Activated CD8-positive, alpha-beta T cell treated with anti-CD3 and anti-CD28 coated beads for 36 hours (primary cell): ENCODE measurements around the gene MXD1. TPM values are rescaled to one million over a fixed set of nuclear protein-coding genes. Genes with fewer than 3 reads are reported as not detected.

Experiments
- ATAC-seq: fragments of 200-7000 bp; cut with Tn5 transposase; one replicate; pipeline ENCODE4 v1.10.0; 2021; ENCODE audit warnings: mild to moderate bottlenecking, moderate library complexity
- CTCF ChIA-PET: fragments of 350-600 bp; sonication (Branson Sonifier 250); formaldehyde crosslinking; loops from one replicate; lab custom pipeline; 2021; ENCODE audit warnings: antibody characterized with exemption; lab: Charles Lee
- POLR2A ChIA-PET: fragments of 350-600 bp; sonication (Branson Sonifier 250); formaldehyde crosslinking; loops from one replicate; lab custom pipeline; 2021; ENCODE audit warnings: antibody characterized with exemption; lab: Charles Lee
- DNase-seq: peaks from one replicate; pipeline ENCODE4 v3.0.0-alpha.2; 2020
- H3K27ac Mint-ChIP-seq: one replicate; pipeline ENCODE4 v1.8.0; 2021; ENCODE audit warnings: mild to moderate bottlenecking, mixed read lengths
- H3K27me3 Mint-ChIP-seq: one replicate; pipeline ENCODE4 v1.8.0; 2021; ENCODE audit warnings: mixed read lengths
- H3K36me3 Mint-ChIP-seq: one replicate; pipeline ENCODE4 v1.8.0; 2021; ENCODE audit warnings: low read depth, mixed read lengths
- H3K4me1 Mint-ChIP-seq: one replicate; pipeline ENCODE4 v1.8.0; 2021; ENCODE audit warnings: low read depth, mixed read lengths
- H3K4me3 Mint-ChIP-seq: one replicate; pipeline ENCODE4 v1.8.0; 2021; ENCODE audit warnings: mild to moderate bottlenecking, moderate library complexity, mixed read lengths
- H3K9me3 Mint-ChIP-seq: one replicate; pipeline ENCODE4 v1.8.0; 2021; ENCODE audit warnings: mixed read lengths
- intact Hi-C: fragments of 100-400 bp; cut with micrococcal nuclease; formaldehyde crosslinking; loops from one replicate; pipeline ENCODE4 v1.10.0; 2022
- total RNA-seq, 2 experiments: library from RNA; stranded (reverse); gene quantifications; one replicate each; pipeline ENCODE4 v1.2.3, GENCODE V29; 2021
- TF ChIP-seq, protein P1 (sequence below): fragments of 200-600 bp; IDR thresholded peaks from one replicate; pipeline ENCODE4 v1.8.0; 2022; ENCODE audit warnings: antibody characterized with exemption, mild to moderate bottlenecking

The MXD1 gene
- total RNA-seq, 2 experiments from 2014 or later, result 9.9 to 11.7 TPM

DNA sequence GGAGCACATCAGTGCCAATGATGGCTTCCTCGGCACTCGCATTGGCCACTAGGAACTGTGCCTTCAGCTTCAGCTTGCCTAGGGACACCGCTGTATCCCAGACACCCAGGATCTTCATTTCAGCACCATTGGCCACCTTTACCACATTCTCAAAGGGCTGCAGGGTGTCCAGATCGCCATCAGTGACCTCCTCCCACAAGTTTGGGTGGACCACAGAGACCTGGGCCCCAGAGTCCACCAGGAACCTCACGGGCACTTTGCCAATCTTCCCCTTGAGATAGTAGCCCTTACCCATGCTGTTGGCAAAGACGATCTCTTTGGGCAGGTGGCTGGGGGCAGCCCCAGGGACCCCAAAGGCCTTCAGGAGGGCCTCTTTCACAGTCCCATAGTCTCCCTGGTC lies 45.9 kb downstream of the MXD1 start:
- no peak for ATAC-seq
- Mint-ChIP-seq H3K4me1 (peaks cover 2% of the 10 kb centered on the region), H3K9me3 (no peaks in the 10 kb centered on the region), H3K36me3 (no peaks in the 10 kb centered on the region), H3K27me3 (no peaks in the 10 kb centered on the region), H3K27ac (no peak overlapping the region), H3K4me3 (no peak overlapping the region)
- POLR2A ChIA-PET, result no interaction called here
- intact Hi-C loops, result no loop called here
- no peak for DNase-seq
- TF ChIP-seq, protein P1, sequence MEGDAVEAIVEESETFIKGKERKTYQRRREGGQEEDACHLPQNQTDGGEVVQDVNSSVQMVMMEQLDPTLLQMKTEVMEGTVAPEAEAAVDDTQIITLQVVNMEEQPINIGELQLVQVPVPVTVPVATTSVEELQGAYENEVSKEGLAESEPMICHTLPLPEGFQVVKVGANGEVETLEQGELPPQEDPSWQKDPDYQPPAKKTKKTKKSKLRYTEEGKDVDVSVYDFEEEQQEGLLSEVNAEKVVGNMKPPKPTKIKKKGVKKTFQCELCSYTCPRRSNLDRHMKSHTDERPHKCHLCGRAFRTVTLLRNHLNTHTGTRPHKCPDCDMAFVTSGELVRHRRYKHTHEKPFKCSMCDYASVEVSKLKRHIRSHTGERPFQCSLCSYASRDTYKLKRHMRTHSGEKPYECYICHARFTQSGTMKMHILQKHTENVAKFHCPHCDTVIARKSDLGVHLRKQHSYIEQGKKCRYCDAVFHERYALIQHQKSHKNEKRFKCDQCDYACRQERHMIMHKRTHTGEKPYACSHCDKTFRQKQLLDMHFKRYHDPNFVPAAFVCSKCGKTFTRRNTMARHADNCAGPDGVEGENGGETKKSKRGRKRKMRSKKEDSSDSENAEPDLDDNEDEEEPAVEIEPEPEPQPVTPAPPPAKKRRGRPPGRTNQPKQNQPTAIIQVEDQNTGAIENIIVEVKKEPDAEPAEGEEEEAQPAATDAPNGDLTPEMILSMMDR, result no peak
- CTCF ChIA-PET, result no interaction called here

DNA sequence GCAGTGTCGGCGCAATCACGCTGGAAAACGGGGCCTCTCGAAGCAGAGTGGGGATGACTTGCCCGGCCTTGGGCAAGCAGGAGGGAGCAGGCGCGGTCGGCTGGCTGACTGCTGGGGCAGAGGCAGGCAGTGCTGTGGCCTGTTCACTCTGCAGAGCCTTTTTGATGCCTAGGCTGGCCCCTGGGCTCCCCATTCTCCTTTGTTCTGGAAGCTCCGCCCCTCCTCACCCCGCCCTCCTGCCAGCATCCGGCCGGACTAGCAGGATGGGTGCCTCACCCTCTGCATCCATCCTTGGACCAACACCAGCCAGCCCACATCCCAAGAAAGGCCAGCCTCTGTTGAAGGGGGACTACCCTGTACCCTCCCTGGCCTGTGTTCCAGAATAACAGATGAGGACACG lies 46.6 kb downstream of the MXD1 start, which contains the start of gene ASPRV1:
ASPRV1 (minus strand) TSS at position 136 of the 400 bp plus-strand sequence. CDS start 195 bp downstream, outside the sequence.
- DNase-seq (no peak), ATAC-seq (no peak)
- TF ChIP-seq, protein P1, result no peak
- Mint-ChIP-seq H3K9me3 (no peaks in the 10 kb centered on the region), H3K4me1 (peaks cover 2% of the 10 kb centered on the region), H3K36me3 (no peaks in the 10 kb centered on the region), H3K4me3 (no peak within 1 kb of the TSS), H3K27me3 (no peaks in the 10 kb centered on the region), H3K27ac (no peak within 1 kb of the TSS)
- intact Hi-C loops, result no loop called here
- POLR2A ChIA-PET, result no interaction called here
- CTCF ChIA-PET, result no interaction called here

DNA sequence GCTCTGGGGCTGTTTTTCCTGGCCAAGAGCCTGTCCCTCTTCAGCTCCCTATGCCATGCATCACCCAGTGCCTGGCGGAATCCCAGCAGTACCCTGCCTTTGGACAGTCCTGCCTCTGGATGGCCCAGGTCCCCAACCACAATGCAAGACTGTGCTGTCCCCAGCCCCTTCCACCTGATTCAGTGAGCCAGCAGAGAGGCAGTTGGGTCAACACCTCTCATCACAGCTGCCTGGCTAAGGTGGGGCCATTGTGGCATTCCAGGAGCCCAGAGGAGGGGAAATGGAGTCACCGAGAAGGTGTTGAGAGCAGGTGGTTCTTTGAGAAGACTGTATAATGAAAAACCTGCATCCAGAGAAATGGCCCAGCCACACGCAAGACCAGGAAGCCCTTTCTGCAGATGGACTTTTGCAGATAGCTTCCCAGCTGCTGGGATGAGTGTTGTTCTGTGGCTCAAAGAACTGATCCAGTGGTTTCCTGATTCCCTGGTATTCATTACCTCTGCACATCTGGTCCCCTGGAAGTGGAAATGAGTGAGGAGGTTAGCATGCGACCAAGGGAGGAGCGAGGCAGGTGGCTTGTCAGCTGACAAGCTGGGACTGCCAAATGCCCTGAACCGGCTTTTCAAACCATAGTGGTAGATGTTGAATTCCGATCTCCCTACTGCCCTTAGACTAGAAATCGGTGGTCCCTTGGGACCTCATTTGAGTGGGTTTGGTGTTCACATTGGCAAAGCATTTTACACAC lies 48.2 kb downstream of the MXD1 start:
- H3K4me3 Mint-ChIP-seq, result no peak overlapping the region
- ATAC-seq (no peak), DNase-seq (no peak)
- no peaks in the 10 kb centered on the region for H3K27me3 Mint-ChIP-seq
- TF ChIP-seq, protein P1, result no peak
- ChIA-PET POLR2A (interaction anchor here (0.9 to 1.0 kb wide), 2 partner anchors 16 to 26 kb away, joined by 3 read pairs; no protein-coding TSS in a partner anchor), CTCF (no interaction called here)
- no peaks in the 10 kb centered on the region for H3K36me3 Mint-ChIP-seq
- peaks cover 2% of the 10 kb centered on the region for H3K4me1 Mint-ChIP-seq
- intact Hi-C loops, result no loop called here
- no peak overlapping the region for H3K27ac Mint-ChIP-seq
- H3K9me3 Mint-ChIP-seq, result no peaks in the 10 kb centered on the region

DNA sequence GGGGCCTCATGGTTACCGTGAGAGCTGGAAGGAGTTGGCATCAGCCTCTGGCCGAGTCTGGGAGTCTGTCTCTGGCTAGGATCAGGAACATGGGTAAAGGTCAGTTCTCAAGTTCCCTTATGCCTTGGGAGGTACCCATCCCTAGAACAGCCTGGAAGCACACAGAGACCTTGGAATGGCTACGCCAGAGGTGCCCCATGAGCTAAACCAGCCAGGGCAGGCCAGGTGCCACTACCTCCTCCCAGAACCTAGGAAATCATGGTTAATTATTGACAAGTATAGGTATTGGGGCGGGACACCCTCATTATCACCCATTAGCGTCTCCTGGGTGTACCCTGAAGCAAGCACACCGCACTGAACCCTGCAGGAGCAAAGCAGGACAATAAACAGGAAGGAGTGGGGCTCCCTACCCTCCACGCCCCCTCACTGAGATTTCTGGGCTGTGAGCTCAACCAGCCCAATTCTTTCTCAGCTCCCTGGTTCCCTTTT lies 49.5 kb downstream of the MXD1 start:
- POLR2A ChIA-PET, result interaction anchor here (0.5 to 1.0 kb wide), 2 partner anchors 24 to 31 kb away, joined by 3 read pairs; no protein-coding TSS in a partner anchor
- intact Hi-C loops, result no loop called here
- no peak overlapping the region for H3K4me3 Mint-ChIP-seq

More for the DNA sequence above, 49.5 kb downstream of the MXD1 start:
- no peak for DNase-seq
- no peaks in the 10 kb centered on the region for H3K9me3 Mint-ChIP-seq
- CTCF ChIA-PET, result no interaction called here
- peaks cover 2% of the 10 kb centered on the region for H3K4me1 Mint-ChIP-seq
- no peak for ATAC-seq
- no peaks in the 10 kb centered on the region for H3K36me3 Mint-ChIP-seq
- no peak overlapping the region for H3K27ac Mint-ChIP-seq
- H3K27me3 Mint-ChIP-seq, result no peaks in the 10 kb centered on the region
- TF ChIP-seq, protein P1, result no peak
